ENCODE results near the gene TBKBP1.

TBKBP1 gene

GRCh38 chr17:47700471-47701449 is 6.8 kb downstream of the TBKBP1 start:
- DNase-seq = peak; percentile 37

GRCh38 chr17:47701608-47702007 is 7.6 kb downstream of the TBKBP1 start:
- peak; percentile 35 for DNase-seq

GRCh38 chr17:47702391-47702995 is 8.5 kb downstream of the TBKBP1 start:
- DNase-seq = no peak

- peak; percentile 79 for DNase-seq
Measured at GRCh38 chr17:47703191-47703591, 9.2 kb downstream of the TBKBP1 start.

GRCh38 chr17:47703671-47704070 is 9.7 kb downstream of the TBKBP1 start:
- no peak for DNase-seq

- DNase-seq = no peak
Measured at GRCh38 chr17:47704116-47704515, 10.2 kb downstream of the TBKBP1 start.

GRCh38 chr17:47704736-47705135 is 10.8 kb downstream of the TBKBP1 start:
- DNase-seq = no peak

- peak; percentile 74 for DNase-seq
Measured at GRCh38 chr17:47705536-47706530, 11.9 kb downstream of the TBKBP1 start.

GRCh38 chr17:47707056-47707804 is 13.3 kb downstream of the TBKBP1 start:
- no peak for DNase-seq

- no peak for DNase-seq
Measured at GRCh38 chr17:47707884-47708283, 13.9 kb downstream of the TBKBP1 start.

- no peak for DNase-seq
Measured at GRCh38 chr17:47708312-47708863, 14.4 kb downstream of the TBKBP1 start.

GRCh38 chr17:47708864-47709541 is 15.0 kb downstream of the TBKBP1 start:
- DNase-seq = no peak

GRCh38 chr17:47709594-47709993 is 15.6 kb downstream of the TBKBP1 start:
- DNase-seq = no peak

- no peak for DNase-seq
Measured at GRCh38 chr17:47711366-47712099, 17.6 kb downstream of the TBKBP1 start.

- no peak for DNase-seq
Measured at GRCh38 chr17:47712330-47713023, 18.5 kb downstream of the TBKBP1 start.

GRCh38 chr17:47713980-47714700 is 20.2 kb downstream of the TBKBP1 start:
- DNase-seq = no peak

- DNase-seq = no peak
Measured at GRCh38 chr17:47714773-47715396, 20.9 kb downstream of the TBKBP1 start.

- no peak for DNase-seq
Measured at GRCh38 chr17:47715669-47716325, 21.8 kb downstream of the TBKBP1 start.
